ENCODE results near the gene TAGLN3. TPM values are rescaled to one million over a fixed set of nuclear protein-coding genes. Genes with fewer than 3 reads are reported as not detected.

The TAGLN3 gene
- total RNA-seq, 1 donor from 2014 or later: 9.0 TPM

DNA sequence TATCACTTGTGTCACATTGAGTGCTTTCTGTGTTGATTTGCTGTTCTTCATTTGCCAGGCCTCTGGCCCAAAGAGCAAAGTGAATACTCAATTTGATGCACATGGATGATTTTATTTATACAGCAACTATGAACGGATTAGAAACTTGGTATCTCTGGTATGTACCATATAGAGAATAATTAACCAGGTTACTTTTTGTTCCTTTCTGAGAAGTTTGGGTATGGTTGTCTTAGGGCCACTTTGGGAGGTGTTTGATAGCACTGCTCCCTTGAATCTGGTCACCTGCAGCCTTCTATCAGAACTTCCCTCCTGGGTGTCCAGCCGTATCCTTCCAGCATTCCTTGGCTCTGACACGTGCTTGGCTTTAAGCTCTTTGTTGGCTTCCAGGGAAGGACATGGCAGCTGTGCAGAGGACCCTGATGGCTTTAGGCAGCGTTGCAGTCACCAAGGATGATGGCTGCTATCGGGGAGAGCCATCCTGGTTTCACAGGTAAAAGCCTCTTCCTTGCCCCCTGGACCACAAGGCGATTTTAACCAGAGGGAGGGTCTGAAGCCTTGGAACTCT is 12.7 kb downstream of the TAGLN3 start:
- Mint-ChIP-seq H3K27ac (no peak overlapping the region), H3K4me3 (ENCODE audit: low read depth) (no peak overlapping the region), H3K27me3 (no peaks in the 10 kb centered on the region), H3K4me1 (ENCODE audit: low read depth) (peaks cover 2% of the 10 kb centered on the region), H3K9me3 (ENCODE audit: low read depth) (no peaks in the 10 kb centered on the region), H3K36me3 (ENCODE audit: insufficient read depth) (no peaks in the 10 kb centered on the region)
- TF ChIP-seq, protein P1, sequence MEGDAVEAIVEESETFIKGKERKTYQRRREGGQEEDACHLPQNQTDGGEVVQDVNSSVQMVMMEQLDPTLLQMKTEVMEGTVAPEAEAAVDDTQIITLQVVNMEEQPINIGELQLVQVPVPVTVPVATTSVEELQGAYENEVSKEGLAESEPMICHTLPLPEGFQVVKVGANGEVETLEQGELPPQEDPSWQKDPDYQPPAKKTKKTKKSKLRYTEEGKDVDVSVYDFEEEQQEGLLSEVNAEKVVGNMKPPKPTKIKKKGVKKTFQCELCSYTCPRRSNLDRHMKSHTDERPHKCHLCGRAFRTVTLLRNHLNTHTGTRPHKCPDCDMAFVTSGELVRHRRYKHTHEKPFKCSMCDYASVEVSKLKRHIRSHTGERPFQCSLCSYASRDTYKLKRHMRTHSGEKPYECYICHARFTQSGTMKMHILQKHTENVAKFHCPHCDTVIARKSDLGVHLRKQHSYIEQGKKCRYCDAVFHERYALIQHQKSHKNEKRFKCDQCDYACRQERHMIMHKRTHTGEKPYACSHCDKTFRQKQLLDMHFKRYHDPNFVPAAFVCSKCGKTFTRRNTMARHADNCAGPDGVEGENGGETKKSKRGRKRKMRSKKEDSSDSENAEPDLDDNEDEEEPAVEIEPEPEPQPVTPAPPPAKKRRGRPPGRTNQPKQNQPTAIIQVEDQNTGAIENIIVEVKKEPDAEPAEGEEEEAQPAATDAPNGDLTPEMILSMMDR (IDR thresholded peaks at IDR 0.05; ENCODE audit: unreplicated experiment): no peak
- DNase-seq (ENCODE audit: low spot score, unreplicated experiment): no peak

DNA sequence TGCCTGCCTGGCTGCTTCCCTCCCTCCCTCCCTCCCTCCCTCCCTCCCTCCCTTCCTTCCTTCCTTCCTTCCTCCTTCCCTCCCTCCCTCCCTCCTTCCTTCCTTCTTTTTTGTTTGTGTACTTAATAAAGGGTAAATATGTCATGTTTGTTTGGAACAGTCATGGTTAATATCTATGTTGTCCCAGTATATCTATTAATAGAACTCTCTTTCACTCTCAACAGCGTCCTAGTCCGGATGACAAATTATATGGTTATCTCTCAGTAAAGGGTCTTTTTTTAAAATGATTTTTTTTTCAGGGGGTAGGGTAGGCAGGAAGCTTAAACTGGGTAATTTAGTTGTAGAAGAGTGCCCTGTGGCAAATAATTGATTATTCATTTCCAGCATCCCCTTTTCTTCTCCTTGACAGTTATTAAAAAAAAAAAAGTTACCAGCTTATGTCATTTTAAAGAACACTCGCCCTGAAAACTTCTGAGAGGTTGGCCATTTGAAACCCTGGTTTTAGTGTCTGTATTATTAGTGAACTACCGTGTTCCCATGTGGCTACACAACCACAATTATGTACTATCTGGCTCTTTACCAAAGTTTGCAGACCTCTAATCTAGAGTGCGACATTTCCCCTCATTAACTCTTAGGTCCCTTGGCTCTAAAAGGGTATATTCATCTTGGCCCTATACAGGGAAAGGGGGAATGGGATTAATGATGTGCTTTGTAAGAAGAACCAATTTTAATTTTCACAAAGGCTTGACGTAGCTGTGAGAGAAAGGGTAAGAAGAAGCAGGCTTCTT is 13.7 kb downstream of the TAGLN3 start:
- H3K36me3 Mint-ChIP-seq (ENCODE audit: insufficient read depth): no peaks in the 10 kb centered on the region
- peaks cover 2% of the 10 kb centered on the region for H3K4me1 Mint-ChIP-seq (ENCODE audit: low read depth)
- no peak for DNase-seq (ENCODE audit: low spot score, unreplicated experiment)
- H3K27me3 Mint-ChIP-seq: no peaks in the 10 kb centered on the region
- H3K27ac Mint-ChIP-seq: peak overlapping the region; percentile 43
- TF ChIP-seq, protein P1 (IDR thresholded peaks at IDR 0.05; ENCODE audit: unreplicated experiment): no peak
- H3K9me3 Mint-ChIP-seq (ENCODE audit: low read depth): no peaks in the 10 kb centered on the region
- no peak overlapping the region for H3K4me3 Mint-ChIP-seq (ENCODE audit: low read depth)

DNA sequence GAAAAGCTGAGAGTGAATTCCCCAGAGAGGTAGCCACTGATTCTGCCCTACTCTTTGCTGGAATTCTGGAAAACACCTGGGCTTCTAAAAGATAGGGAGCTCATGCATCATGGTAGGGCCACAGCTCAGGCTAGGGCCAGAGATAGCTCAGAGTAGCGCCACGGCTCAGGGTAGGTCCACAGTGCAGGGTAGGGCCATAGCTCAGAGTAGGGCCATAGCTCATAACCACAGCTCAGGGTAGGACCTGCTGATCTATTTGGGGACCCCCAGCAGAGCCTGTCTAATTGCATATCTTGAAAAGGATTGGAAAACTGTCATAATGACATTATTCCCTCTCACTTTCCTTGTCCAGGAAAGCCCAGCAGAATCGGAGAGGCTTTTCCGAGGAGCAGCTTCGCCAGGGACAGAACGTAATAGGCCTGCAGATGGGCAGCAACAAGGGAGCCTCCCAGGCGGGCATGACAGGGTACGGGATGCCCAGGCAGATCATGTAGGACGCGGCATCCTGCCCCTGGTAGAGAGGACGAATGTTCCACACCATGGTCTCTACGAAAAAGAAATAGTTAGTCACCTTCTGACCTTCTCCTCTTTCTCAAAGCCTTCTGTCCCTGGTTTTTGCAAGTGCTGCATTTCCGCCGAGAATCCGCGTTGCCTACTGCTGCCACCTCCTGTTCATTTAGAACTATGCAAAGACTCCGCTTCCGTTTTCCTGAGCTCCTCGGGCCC is 14.5 kb downstream of the TAGLN3 start:
- no peaks in the 10 kb centered on the region for H3K9me3 Mint-ChIP-seq (ENCODE audit: low read depth)

DNA sequence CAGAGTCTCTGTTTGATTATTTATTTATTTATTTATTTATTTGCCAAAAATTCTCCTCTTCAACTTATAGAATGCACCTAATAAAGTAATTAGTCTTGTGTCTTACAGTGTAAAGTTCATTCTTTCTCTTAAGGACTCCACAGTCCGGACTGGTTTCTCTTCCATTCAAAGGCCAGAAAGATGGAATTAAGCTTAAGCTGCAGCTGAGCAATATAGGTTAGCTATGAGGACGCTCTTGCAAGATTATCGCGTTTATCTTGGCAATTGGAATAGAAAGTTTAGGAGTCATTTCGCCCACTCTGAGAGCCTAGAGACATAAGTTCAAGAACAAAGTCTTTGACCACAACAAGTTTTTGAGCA is 15.0 kb downstream of the TAGLN3 start:
- no peaks in the 10 kb centered on the region for H3K27me3 Mint-ChIP-seq
- no peak overlapping the region for H3K4me3 Mint-ChIP-seq (ENCODE audit: low read depth)
- H3K27ac Mint-ChIP-seq: no peak overlapping the region
- TF ChIP-seq, protein P1 (IDR thresholded peaks at IDR 0.05; ENCODE audit: unreplicated experiment): no peak
- H3K9me3 Mint-ChIP-seq (ENCODE audit: low read depth): no peaks in the 10 kb centered on the region
- DNase-seq (ENCODE audit: low spot score, unreplicated experiment): no peak
- H3K4me1 Mint-ChIP-seq (ENCODE audit: low read depth): peaks cover 2% of the 10 kb centered on the region
- H3K36me3 Mint-ChIP-seq (ENCODE audit: insufficient read depth): no peaks in the 10 kb centered on the region

More for the DNA sequence above, 14.5 kb downstream of the TAGLN3 start:
- Mint-ChIP-seq H3K27ac (no peak overlapping the region), H3K36me3 (ENCODE audit: insufficient read depth) (no peaks in the 10 kb centered on the region), H3K4me1 (ENCODE audit: low read depth) (peaks cover 2% of the 10 kb centered on the region), H3K4me3 (ENCODE audit: low read depth) (no peak overlapping the region), H3K27me3 (no peaks in the 10 kb centered on the region)
- DNase-seq (ENCODE audit: low spot score, unreplicated experiment): peak; percentile 26
- TF ChIP-seq, protein P1 (IDR thresholded peaks at IDR 0.05; ENCODE audit: unreplicated experiment): peak; percentile 74

DNA sequence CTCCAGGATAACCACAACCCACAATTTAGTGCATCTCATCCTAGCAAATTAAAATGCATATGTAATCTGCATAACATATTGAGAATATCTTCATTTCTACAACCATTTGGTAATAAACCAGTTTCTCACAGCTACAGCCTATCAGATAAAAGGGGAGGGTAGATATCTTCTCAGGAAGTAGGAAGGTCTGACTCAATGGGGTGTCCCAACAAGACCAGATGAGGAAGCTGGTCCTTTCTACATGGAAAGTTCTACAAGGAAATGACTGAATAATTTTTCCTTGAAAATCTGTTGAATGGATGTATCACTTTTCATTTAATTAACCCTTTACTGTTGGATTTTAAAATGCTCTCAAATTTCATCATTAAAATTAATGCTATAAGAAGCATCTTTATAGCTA is 18.4 kb downstream of the TAGLN3 start:
- no peaks in the 10 kb centered on the region for H3K27me3 Mint-ChIP-seq
- TF ChIP-seq, protein P1 (IDR thresholded peaks at IDR 0.05; ENCODE audit: unreplicated experiment): no peak
- no peak overlapping the region for H3K4me3 Mint-ChIP-seq (ENCODE audit: low read depth)
- peaks cover 2% of the 10 kb centered on the region for H3K4me1 Mint-ChIP-seq (ENCODE audit: low read depth)
- no peaks in the 10 kb centered on the region for H3K36me3 Mint-ChIP-seq (ENCODE audit: insufficient read depth)
- peaks cover 2% of the 10 kb centered on the region for H3K9me3 Mint-ChIP-seq (ENCODE audit: low read depth)
- H3K27ac Mint-ChIP-seq: no peak overlapping the region
- DNase-seq (ENCODE audit: low spot score, unreplicated experiment): no peak

Measured in progenitor cell of endocrine pancreas (in vitro differentiated cells).